Stimulated activated CD8-positive, alpha-beta memory T cell treated with anti-CD3 and anti-CD28 coated beads, Interleukin-7, amount 100 ng/mL, for 4 hours (primary cell): ENCODE results near the gene DISC1.
"Not testable (repeated sequence)": the region's sequence is repeated elsewhere in the genome, so short reads cannot be mapped to it uniquely, and the experiment has no call there.

Experiments used
- DNase-seq, 2 donors: peaks; one replicate each; pipeline ENCODE4 v3.0.0-alpha.2; 2020; ENCODE audit warnings: low read depth in 2 of 2

DISC1 gene

GRCh38 chr1:231931146-231931545, 304.6 kb downstream of the DISC1 start:
- no peak for DNase-seq

- DNase-seq, result peak in 1 of 2 donors; percentile 3
Measured at GRCh38 chr1:231931846-231932454, 305.4 kb downstream of the DISC1 start.

- no peak for DNase-seq
Measured at GRCh38 chr1:231933711-231934626, 307.4 kb downstream of the DISC1 start.

GRCh38 chr1:231934797-231935196, 308.2 kb downstream of the DISC1 start:
- no peak for DNase-seq

DNA sequence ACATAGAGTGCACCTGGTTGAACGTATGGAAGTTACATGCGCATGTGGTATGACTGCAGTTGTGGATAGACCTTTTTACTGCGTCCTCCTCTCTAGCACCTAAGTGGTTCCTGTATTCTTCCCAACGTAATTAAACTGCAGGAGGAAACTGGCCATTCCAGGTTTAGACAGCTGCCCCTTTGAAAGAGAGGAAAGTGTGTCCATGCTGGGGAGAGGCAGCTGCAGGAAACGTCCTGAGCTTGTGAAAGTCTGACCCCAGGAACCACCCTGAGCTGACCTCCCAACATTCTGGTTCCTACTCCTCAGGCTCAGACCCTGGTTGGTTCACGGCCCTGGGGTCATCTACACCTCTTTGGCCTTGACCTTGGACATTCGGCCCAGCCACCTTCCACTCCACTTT, 309.3 kb downstream of the DISC1 start:
- no peak for DNase-seq

DNA sequence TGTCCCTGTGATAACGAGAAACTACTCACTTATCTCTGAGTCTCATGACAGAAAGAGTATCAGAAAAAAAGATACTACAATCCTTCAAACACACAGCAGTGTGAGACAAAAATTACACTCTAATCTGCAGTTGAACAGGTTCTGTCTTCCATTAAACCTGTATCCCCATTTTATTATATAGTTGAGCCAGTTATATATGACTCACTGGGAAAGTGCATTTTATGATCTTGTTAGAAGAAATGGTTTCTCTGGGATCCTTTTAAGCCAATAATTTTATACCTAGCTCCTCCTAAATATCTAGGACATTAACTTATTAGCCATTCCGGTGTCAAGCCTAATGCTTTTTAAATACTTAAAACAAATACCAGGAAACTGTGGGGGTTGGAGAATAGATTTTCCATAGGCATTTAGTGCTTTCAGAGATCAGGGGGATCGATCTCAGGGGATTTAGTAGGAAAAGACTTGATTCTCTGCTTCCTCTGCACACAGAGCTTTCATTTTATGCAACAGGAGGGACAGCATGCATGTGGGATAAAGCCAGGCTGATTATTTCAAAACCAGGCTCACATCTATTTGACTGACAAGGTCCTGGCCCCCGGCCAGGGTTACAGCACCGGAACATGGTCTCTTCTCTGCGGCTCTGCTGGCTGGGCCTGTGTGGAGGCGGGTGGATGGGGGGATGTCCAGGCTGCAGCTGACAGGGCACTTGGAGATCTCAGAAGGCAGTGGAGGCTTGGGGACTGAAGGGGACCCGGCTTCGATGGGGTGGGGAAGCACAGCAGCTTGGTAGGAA, 310.6 kb downstream of the DISC1 start:
- no peak for DNase-seq

- DNase-seq, result no peak
Measured at GRCh38 chr1:231938211-231938610, 311.6 kb downstream of the DISC1 start.

DNA sequence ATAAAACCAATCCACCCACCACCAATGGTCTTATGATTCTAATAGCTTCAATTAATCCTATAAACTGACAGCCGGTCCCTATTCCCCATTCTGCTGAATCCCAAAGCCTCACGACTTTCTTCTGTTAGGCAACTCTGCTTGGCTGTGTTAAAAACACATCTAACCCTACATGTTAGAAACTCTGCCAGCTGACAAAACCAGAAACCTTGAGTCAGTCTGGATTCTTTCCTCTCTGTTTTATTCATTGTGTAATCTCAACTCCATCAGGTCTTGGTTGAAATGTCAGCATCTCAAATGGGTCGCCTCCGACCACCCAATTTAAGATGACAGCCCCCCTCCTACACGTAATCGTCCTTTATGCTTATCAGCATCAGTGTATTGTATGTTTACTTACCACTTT, 312.1 kb downstream of the DISC1 start:
- no peak for DNase-seq

- DNase-seq, result no peak
Measured at GRCh38 chr1:231939118-231939517, 312.5 kb downstream of the DISC1 start.

DNA sequence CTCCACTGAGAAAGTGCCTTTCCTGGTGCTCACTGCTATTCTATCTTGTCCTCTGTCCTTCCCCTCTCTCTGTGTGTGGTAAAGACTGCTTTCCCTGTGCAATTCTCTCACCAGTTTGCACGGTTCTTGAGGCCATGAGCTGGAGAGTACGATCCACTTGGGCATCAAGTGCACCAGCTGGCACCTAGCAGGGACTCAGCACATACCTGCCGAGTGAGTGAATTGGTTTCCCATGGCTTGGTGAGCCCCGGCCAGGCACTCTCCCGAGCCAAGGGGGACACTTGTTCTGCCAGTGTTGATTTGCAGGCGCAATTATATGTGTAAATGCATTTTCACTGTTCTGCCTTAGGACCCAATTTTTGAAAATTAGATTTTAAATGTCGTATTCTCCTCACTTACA, 313.5 kb downstream of the DISC1 start:
- DNase-seq, result no peak

- no peak for DNase-seq
Measured at GRCh38 chr1:231940701-231941100, 314.1 kb downstream of the DISC1 start.

- no peak for DNase-seq
Measured at GRCh38 chr1:231943084-231943483, 316.5 kb downstream of the DISC1 start.

- not testable (repeated sequence) for DNase-seq
Measured at GRCh38 chr1:231948102-231948501, 321.5 kb downstream of the DISC1 start.

GRCh38 chr1:231949277-231950091, 322.9 kb downstream of the DISC1 start:
- DNase-seq, result no peak

GRCh38 chr1:231950331-231951128, 323.9 kb downstream of the DISC1 start:
- DNase-seq, result no peak

DNA sequence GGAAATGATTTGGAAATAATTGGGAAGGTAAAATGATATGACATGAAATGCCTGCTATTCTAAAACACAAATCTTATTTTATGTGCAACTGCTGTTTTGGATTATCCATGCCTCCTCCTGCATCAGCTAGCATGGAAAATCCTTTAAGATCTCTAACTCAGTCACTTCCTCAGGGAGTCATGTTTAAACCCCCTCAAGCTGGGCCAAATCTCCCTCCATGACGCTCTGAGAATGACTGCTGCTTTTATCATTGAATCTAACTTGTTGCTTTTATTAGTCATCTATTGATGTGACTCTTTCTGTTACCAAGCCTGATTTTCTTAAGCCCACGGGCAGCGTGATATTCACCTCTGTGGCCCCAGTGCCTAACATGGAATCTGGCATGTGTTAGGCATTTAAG, 324.8 kb downstream of the DISC1 start:
- DNase-seq, result no peak

DNA sequence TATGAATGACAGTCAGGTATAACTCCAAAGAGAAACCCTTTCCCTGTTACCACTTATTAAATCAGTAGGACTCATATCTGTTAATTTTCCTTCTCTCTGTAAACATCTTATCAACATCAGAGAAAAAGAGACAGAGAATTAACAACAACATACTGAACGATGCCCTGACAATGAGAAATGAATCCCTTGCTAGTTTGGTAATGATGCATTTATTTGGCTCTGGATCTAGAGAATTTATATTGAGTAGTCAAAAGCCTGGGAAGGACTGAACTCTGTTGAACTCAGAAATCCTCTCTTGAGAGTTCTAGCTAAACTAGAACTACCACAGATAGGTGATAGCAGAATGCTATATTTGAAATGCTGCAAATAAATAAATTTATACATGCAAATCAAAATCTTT, 325.6 kb downstream of the DISC1 start:
- DNase-seq, result no peak

DNA sequence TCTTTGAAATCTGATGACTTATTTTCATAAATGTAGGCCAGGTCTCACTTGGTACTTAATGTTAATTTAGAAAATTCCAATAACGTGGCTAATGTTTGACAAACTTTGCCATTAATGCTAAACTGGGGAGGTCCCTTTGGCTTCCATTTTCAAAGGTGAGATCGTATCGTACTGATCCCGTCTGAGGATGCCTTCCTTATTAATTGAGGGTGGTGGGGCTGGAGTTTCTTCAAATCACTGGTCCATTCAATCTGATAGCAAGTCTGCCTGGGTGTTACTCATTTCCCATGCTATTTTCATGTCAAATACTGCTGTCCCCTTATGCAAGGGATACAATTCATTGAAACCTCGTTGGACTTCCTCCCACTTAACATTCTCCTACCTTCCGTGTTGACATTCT, 327.1 kb downstream of the DISC1 start:
- DNase-seq, result no peak

GRCh38 chr1:231954751-231955150, 328.2 kb downstream of the DISC1 start:
- DNase-seq, result no peak

- no peak for DNase-seq
Measured at GRCh38 chr1:231957359-231957758, 330.8 kb downstream of the DISC1 start.

- DNase-seq, result no peak
Measured at GRCh38 chr1:231958448-231958847, 331.9 kb downstream of the DISC1 start.
